Femur (tissue), 1 donor: ENCODE measurements around the gene VAX1.

Source experiments
- DNase-seq: peaks from one replicate; pipeline ENCODE4 v3.0.0-alpha.2; 2017

Gene VAX1

DNA sequence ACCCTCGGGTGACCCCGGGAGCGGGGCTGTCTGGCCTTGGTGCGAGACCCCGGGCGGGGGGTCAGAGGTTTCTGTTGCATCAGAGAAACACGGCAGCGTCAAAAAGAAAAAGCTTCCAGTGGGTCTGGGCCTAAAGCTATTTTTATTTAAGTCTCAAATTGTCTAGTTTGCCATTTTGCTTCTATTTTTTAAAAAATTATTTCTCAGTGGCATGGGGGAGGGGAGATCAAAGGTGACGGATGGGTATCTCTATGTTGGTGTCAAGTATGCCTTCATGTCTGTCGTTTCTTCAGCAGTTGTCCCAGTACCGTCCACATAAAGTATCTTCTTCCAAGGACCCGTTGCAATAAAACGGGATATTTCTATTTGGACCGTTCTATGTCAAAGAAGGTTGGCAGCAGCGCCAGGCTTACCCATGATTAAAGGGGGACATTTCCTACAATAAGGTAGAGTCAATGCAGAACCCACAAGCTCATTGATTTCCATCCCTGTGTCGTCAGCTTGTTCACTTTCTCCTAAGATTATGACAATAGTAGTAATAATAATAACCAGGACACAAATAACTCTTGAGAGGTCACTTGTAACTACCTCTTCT, 26.0 kb upstream of the VAX1 start:
- DNase-seq, result no peak

DNA sequence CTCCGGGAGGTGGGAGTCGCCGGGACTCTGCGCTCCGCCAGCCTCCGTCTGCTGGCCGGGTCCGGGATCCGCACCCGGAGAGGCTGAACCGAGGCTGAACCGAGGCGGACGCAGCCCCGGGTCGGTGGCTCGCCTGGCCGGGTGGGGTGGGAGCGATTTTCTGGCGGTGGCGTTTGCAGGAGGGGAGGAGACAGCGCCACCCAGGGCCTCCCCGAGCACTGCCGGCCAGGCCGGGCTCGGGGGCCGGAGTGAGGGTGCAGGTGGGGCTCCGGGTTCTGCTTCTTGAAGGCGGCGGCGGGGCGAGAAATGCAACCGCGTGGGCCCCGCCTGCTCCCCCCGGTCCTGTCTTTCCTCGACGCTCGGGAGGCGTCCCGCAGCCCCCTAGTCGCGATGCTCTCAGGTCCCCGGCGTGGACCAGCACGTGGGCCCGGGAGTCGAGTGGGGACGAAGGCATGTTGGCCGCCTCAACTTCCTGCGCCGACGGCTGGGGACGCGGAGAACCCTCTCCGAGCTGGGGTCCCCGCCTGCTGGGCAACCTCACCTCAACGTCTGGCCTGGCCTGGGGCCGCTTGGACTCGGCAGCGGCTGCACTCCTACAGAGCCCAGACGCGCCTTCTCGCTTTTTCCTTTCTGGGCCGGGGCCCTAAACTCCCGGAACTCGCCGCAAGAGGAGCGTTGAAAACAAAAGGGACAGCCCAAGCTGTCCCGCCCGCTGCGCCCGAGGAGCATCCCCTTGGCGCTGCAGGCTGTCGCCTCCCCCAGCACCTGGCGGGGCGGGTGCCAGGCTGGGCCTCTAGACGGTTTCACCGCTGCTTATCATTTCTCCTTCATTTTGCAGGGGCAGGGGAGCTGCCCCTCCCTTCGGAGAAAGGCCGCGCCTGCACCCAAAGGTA, 25.2 kb upstream of the VAX1 start:
- no peak for DNase-seq

DNA sequence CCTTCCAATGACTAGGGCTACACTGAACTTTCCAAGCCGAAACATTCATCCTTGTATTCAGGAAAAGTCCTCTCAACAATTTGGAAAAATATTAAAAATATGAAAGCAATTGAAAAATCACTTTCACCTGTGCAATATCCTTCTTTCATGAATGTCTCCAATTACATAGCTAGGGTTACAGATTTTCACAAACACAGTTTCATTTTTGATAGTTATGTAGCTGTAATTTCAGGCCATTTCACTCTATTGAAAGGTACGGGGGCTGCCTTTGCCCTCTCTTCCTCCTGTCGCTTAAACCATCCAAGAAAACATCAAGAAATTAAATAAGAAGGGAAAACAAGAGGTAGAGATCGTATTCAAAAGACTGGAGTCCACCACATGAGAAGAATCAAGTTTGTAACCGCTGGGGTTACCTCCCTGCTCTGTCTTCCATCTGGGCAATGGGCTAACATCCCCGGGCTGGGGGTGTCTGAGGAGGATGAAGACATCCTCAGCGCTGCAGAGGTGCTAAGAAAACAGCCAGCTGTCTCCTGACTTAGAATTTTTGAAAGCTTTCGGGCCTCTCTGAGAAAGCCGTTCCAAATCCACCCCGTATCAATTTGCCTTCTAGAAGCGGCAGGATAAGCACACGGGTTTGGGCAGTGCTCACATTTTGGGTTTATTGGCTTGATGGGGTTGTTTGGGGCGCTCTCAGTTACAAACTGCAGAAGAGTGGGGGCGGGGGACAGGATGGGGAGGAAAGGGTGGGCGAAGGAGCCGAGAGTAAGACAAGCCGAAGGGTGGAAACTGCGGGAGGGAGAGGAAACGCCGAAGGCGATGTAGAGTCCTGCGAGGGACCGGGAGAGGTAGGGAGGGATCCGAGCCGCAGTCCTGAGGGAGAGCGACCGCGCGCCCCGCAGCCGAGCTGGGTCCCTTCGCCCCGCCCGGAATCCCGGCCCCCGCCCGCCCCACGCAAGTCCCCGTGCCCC, 24.3 kb upstream of the VAX1 start:
- DNase-seq, result no peak

DNA sequence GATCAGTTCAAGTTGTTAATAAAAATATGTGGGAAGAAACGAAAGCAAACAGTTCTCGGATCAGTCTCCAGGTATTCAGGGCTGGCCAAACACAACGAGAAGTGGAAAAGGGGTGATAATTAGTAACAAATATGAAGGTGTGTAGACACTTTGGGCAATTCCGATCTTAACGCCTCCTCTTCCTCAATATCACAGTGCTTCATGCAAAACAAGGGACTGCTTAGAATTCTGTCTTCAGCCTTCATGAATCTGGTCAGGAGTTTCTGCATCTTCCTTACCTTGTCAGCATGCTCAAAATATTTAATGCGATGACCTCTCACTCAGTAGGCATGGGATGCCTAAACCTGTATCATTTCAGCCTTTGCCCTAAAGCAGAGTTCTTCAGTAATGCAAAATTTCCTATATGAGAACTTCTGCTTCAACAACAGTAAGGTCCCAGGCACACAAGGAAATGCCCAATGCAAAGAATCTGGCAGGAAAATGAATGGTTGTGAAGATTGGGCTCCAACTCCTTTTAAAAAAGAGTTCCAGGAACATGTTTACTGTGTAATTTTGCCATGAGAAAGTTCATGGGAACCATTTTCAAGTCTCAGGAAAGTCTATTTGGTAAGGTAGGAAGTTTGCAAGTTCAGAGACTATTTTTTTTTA, 23.4 kb upstream of the VAX1 start:
- no peak for DNase-seq

DNA sequence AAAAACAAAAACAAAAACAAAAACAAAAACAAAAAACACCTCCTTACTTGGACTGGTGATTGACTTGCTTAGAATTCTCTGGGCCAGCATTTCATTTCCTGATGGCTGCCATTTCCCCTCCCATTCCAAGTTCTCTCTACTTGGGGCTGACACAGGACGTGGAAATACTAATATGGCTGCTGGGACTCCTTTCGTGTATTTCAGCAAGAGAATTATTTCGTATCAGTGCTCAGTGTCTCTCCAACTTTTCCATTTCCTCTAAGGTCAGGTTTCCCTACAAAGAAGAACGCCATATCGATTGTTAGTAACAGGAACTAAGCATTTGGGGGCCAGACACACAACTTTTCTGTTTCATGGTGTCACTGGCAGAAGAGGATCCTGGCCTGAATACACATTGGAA, 22.5 kb upstream of the VAX1 start:
- DNase-seq, result no peak

DNA sequence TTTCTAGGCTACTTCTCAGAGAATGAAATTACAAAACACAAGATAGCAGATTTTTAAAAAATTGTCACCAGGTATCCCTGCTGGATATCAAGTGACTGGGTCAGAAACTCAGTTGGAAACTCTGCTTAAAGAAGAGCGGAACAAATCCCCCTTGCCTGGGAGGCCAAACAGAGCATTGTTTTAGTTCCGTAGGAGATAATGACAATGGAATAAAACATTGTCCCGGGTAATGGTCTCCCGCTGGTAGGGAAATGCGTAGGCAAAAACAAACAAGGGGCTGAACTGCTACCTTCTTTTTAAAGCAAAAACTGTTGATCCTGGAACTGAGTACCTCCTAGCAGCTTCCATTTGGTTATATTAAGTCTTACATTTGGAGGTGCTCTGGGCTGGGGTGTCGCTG, 21.3 kb upstream of the VAX1 start:
- DNase-seq, result no peak

DNA sequence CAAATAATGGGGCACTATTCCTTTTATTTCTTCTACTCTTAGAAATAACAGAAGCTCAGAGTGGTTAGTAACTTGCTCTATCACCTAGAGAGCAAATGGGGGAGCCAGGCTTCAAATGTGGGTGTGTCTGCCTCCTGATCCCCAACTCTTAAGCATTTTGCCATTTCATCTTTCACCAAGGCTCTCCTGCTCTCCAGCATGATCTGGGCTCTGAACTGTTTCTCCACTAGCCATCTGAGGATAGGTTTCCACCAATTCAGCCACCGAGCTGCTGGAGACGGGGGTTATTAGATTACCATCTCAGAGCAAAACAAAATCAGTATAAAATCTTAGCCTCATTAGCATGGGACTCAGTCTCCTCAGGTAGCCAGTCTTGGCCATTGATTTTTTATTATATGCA, 20.2 kb upstream of the VAX1 start:
- DNase-seq, result no peak

DNA sequence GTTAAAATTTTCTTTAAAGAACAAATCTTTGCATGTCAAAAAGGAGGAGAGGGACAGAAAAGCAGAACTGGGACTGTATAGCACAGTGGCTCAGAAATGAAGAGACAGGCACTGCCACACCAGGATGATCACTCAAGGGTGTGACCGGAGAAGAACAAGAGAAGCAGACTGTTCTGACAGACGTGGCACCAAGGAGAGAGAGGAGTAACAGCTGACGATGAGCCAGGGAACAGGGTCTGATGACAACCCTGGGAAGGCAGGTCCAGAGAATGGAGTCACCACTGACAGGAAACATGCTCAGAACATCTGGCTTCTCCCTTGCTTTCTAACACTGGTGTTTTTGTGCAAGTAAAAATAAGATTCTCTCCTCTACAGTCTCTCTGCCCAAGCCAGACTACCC, 14.6 kb upstream of the VAX1 start:
- no peak for DNase-seq

DNA sequence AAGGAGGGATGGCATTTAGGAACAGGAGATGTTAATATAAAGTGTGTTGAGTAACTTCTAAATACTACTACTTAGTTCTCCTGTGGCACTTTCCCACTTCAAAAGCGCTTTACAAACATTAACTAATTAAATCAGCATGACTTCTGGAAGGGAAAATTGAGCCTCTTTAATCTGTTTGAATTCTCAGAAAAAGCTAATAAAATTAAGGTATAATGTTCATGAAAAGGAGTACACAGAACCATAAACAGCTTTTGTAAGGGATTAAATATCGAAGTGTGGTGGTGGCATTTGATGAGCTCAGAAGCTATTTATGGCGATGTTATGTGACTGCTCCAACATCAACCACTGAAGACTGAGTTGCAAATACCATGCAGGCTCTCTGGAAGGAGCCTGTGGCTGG, 10.2 kb upstream of the VAX1 start:
- no peak for DNase-seq

DNA sequence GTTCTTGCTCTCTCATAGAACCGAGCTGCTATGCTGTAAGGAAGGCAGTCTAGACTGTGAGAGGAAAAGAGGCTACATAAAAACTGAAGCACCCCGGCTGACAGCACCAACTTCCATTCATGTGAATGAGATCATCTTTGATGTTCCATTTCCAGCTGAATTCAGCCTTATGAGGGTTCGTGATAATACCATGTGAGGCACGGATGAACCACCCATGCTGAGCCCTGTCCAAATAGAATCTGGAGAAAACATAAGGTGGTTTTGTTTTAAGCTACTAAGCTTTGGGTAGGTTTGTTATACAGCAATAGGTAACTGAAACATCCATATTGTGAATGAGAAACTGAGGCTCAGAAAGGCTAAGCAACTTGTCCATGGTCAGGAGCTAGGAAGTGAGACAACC, 6.9 kb upstream of the VAX1 start:
- DNase-seq, result no peak

DNA sequence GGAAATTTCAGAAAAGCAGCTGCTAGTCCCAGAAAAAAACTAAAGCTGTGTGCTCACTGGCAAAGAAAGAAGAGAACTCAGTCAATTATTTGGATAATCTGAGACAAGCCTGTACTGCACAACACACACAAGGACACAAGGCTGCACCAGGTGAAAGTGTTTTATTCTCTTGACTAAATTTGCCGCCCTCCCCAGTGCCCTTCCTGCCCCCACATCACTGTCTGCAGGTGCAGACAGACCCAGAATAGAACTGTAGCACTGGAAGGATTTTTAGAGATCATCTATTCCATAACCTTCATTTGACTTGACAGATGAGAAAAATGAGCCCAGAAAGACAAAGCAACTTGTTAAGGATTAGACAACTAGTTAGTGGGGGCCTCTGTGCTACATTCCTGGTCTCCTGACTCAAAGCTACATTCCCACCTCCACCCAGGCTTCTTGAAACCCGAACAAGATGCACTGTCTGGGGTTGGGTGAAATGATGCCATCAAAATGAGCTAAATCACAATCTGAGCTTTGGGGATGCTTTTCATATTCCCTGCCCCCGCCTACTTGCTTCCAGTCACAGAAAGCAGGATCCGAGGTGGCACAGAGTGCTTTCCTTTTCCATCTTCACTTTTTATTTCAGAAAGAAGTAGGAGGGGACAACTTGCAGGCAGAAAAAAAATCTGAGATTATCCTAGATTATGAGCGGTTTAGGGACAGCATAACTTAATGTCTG, 5.2 kb upstream of the VAX1 start:
- DNase-seq, result no peak

DNA sequence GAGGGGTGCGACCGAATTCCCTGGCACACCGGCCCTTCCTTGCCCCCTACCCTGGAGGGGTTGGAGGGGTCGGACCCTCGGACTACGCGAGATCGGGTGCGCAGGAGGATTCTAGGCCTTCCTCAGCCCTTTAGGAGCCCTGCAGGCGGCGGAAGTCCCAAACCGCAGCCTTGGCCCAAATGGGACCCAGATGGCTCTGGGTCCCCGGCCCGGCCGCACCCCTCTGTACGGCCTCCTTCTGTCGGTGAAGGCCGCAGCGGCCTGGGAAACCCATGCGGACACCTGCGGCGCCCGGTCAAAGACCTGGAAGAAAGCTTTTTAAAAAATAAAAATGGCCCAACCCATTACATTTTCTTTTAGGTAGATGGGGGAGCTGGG, 2.4 kb upstream of the VAX1 start:
- DNase-seq, result no peak

DNA sequence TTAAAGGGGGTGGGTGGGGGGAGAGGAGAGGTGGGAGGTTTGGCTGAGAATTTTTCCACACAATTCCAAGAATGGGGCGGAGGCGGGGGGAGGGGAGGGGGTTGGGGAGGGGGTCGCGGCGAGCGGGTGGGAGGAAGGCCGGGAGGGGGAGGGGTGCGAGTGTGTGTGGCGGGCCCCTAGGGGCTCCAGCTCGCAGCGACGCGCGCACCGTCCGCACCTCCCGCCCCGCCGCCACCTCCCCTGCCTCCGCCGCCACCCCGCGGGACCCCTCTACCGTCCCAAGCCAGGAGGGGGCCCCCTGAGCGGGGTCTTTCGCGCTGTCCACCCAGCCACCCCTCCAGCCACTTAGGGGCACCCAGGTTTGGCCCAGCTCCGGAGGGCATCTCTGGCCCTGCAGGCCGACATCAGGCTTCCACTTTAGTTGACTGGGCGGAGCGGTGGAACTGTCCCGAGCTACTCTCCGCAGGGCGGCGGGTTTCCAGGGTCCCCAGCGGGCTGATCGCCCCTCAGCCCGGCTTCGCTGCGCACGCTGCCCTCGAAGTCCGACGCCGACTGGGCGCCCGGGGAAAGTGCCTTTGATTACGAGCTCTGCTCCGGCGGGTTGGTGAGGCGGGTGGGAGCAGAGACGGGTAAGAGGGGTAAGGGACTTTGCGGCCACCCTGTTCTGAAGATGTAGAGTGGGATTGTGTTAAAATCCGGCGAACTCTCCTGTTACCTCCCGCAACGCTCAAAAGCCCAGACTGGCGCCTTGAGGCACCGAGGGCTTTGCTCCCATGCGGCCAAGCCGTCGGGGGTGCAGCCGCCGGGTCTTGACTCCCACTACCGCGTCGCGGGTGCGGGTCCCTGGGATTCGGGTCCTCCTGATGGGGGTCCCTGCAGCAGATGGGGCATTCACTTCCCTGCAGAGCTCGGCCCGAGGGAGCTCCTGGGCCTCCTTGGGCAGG, 1.8 kb upstream of the VAX1 start:
- DNase-seq, result no peak

DNA sequence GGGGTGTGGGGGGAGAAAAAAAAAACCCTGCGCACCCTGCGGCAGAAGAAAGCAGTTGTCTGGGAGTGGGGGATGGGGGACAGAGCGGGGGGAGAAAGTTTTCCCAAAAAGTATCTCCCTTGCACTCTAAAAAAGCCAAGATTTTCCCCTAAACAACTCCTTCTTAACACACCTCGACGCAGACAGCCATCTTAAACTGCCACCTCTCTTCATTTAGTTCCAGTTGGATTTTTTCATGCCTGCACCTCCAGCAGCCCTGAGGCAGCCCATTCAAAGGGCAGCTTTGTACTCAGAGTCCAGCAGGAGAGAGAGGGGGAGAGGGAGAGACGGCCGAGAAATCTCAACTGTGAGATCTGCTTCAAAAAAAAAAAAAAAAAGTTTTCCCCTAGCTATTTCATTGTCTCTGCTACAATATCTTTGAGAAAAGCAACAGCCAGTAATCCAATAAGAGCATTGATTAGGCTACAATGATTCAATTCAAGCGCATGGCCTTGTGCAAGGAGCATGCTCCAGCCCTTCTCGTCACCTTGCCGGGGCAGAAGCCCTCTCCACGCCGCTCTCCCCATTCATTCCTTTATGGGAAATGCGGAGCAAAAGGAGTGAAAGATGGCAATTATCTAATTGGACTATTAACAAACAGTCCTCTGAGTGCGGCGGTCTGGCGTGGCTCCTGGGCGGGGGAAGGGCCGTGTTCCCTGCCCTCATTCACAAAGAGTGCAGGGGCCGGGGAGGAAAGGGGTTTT, 939 bp upstream of the VAX1 start:
- DNase-seq, result no peak

DNA sequence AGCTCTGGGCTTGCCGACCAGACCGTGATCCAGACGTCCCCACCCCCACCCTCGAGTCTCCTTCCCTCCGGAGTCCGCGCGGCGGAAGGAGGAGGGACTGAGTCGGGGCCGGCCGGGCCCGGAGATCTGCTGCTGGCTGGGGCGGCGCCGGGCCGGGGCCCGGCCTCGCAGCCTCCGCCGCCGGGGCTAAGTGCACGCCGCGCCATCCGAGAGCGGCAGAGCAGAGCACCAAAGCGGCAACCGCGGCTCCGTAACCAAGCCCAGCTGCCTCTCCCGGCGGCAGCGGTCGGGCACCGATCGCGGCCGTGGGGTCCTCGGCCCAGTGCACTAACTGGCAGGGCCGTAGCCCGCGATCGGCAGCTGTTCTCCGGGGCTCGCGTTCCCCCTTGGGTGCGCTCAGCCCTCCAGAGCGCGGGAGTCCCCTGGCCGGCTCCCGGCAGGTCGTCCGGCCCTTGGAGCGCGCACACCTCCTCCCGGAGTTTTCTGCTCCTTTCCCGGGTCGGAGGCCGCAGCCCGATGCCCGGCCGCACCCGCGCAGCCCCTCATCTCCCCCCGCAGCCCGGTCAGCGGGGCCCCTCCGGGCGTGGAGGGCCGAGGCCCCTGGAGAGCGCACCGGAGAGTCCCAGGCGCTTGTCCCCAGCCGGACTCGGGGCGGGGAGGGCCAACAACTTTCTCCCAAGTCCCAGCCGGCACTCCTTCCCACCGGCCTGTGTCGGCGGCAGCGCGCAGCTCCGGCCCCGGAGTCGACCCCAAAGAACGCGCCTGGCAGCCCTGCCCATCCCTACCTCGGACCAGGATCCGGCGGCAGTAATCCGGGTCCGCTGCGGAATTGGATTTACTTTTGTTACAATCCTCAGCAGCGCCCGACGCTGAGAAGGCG, 799 bp downstream of the VAX1 start:
- no peak for DNase-seq

DNA sequence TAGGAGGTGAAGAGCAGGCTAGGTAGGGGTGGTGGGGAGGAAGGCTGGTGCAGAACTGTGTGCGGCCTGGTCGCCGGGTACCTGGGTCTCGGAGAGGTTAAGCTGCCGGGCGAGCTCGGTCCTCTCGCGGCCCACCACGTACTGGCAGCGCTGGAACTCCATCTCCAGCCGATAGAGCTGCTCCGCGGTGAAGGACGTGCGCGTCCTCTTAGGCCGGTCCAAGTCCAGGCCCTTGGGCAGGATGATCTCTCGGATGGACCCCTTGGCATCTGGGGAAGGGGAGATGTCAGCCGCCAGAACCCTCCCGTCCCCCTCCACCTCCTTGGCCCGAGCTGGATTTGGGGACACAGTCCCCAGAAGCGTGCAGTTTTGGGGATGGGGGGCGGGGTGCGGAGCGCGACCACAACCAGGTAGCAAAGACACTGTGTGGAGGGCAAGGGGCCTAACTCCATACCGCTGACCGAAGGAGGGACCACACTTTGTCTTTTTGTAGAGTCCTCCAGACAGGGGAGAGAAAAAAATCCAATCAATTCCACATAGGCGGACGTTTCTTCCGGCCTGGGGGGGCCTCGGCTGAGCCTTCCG, 1.6 kb downstream of the VAX1 start:
- no peak for DNase-seq

DNA sequence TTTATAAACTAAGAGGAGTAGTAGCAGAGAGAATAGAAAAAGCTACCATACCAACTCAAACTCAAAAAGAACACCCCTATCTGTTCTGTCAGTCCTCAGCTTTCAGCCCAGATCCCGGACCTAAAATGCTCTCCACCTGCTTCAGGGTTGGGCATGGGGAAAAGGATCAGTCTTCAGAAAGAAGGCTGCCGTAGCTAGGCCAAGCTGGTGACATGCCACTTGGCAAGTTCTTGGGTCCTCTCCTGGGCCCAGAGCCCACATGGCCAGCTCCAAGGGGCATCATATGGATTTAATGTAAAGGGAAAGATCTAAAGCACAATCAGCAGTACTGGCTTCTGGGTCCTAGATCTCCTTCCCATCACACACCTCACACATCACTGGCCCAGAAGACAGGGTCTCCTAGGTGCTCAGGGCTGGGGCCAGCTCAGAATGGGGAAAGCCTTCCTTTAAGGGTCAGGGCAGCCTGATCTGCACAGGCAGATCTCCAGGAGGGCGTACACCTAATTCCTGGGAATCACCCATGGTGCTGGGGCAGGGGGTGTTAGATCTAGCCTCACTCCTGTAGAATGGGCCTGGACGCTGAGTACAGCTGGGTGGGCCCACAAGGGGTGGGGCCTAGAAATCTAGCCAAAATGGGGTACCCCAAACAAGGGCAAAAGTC, 2.5 kb downstream of the VAX1 start:
- no peak for DNase-seq

DNA sequence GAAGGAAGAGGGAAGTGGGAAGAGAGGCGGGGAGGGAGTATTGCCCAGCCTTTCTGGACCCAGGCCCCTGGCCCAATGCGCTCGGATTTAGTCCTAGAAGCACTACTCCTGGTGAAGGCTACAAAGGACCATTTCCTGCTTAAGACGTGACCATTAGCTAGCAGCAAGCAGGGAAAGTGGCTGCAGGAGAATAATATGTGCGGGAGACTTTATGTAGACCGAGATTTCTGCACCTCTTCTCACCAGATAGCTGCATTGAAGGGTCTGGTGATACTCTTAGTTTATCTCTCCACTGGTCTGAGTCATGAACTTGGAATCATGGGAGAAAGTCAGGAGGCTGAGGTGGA, 3.1 kb downstream of the VAX1 start:
- no peak for DNase-seq
